ENCODE results near the gene TRAF3IP3. TPM values are rescaled to one million over a fixed set of nuclear protein-coding genes. Genes with fewer than 3 reads are reported as not detected.

TRAF3IP3 gene
- total and polyA plus RNA-seq, 2 of the 13 experiments (the other 11 are each of a cell fraction or from before 2014, with no cell fraction given): not detected

- no peak for TF ChIP-seq ZNF512B (CRISPR knock-in tag; IDR thresholded peaks at IDR 0.05; ENCODE audit: borderline replicate concordance)
- TF ChIP-seq MAF1 (CRISPR knock-in tag; IDR thresholded peaks at IDR 0.05; ENCODE audit: borderline replicate concordance): no peak
- no peak for TF ChIP-seq ZNF773 (CRISPR knock-in tag; IDR thresholded peaks at IDR 0.05; ENCODE audit: borderline replicate concordance)
- TF ChIP-seq, protein P1, sequence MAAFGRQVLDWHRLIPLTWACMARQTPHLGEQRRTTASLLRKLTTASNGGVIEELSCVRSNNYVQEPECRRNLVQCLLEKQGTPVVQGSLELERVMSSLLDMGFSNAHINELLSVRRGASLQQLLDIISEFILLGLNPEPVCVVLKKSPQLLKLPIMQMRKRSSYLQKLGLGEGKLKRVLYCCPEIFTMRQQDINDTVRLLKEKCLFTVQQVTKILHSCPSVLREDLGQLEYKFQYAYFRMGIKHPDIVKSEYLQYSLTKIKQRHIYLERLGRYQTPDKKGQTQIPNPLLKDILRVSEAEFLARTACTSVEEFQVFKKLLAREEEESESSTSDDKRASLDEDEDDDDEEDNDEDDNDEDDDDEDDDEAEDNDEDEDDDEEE (CRISPR knock-in tag; IDR thresholded peaks at IDR 0.05): no peak
- no peak for TF ChIP-seq ZNF841 (CRISPR knock-in tag; IDR thresholded peaks at IDR 0.05; ENCODE audit: borderline replicate concordance)
- no peak for TF ChIP-seq ZFAT (CRISPR knock-in tag; conservative IDR thresholded peaks at IDR 0.05)
- no peak for TF ChIP-seq PITX1 (CRISPR knock-in tag; IDR thresholded peaks at IDR 0.05)
- no peak for TF ChIP-seq JUND (CRISPR knock-in tag; IDR thresholded peaks at IDR 0.05)
Observed at GRCh38 chr1:209797978-209798639, 42.3 kb downstream of the TRAF3IP3 start (continued).

Data from HepG2 (cell line).